Measurements from ENCODE around the gene POLR2L.

GRCh38 chr11:849104-849824 is 6.9 kb upstream of the POLR2L start:
- TF ChIP-seq CTCF (IDR thresholded peaks at IDR 0.05) (no peak), POLR2A (IDR thresholded peaks at IDR 0.05) (no peak)

All from ovary (tissue), 3 donors.